HPDE6-E6E7 (cell line): ENCODE data around the gene CUX1.
"Not testable (repeated sequence)": the region's sequence is repeated elsewhere in the genome, so short reads cannot be mapped to it uniquely, and the experiment has no call there.

Experiments used
- DNase-seq: peaks from one replicate; pipeline ENCODE4 v3.0.0; 2011; ENCODE audit warnings: missing footprints; ENCODE audit errors: extremely low spot score

Gene CUX1

DNA sequence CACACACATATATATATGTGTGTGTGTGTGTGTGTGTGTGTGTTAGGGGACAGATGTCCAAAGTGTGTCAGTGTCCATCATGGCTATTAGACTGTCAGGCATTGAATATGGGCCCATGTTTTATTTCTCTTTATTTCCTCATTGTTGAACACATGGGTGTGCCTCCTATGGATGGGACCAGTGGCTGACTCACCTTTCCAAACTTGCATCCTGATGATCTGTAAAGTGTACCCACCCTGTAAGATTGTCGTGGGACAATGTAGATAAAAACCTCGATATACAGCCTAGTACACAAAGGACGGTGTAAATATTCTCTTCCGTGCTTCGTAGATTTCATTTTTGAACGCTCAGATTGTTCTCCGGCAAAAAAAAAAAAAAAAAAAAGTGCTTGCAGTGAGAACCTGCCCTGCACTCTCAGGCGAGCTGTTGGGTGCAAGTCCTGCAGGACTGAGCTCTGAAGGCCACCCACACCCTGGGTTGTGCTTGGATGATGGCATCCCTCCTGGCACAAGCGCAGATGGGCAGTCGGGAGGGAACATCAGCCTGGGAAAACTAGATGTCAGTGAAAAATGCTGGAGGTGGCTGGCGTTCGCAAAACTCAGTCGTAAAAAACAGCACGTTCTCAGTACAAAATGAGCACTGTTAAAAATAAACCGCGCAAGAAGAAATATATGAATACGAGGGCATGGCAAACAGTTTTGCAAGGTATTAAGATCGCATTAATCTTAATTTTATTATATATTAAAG, 166.9 kb downstream of the CUX1 start:
- no peak for DNase-seq

DNA sequence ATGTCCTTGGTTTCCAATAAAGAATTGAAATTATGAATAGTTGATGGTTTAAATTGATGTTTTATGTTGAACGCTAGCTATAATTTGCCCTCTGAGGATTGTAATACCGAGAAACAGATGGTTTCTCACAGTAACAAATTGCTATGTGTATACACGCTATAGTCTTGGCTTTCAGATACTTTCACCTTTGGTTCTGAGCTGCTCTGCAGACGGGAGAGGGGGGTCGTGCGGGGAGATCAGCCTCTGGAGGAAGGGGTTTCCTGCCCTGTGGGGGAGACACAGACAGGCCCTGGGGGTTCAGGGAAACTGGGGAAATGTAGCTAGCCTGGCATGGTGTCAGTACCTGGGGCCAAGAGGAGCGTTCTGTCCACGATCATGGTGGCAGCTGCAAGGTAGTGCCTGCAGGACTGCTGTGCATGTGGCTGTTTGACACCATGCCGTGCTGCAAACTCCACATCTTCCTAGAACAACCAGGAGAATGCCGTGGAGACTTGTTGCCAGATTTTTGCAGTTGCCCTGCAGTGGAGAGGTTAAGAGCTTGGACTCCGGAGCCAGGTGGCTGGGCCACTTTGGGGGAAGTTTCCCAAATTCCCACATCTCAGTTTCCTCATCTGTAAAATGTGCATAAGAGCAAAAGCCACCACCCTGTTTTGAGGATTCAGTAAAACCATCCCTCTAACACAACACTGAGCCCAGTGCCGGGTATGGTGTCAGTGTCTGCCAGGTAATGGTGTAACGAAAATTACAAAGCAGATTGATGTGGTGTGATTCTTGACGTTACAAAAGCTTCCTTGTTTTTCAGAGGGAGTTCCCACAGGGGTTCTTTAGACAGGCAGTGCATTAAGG, 167.9 kb downstream of the CUX1 start:
- DNase-seq: no peak

DNA sequence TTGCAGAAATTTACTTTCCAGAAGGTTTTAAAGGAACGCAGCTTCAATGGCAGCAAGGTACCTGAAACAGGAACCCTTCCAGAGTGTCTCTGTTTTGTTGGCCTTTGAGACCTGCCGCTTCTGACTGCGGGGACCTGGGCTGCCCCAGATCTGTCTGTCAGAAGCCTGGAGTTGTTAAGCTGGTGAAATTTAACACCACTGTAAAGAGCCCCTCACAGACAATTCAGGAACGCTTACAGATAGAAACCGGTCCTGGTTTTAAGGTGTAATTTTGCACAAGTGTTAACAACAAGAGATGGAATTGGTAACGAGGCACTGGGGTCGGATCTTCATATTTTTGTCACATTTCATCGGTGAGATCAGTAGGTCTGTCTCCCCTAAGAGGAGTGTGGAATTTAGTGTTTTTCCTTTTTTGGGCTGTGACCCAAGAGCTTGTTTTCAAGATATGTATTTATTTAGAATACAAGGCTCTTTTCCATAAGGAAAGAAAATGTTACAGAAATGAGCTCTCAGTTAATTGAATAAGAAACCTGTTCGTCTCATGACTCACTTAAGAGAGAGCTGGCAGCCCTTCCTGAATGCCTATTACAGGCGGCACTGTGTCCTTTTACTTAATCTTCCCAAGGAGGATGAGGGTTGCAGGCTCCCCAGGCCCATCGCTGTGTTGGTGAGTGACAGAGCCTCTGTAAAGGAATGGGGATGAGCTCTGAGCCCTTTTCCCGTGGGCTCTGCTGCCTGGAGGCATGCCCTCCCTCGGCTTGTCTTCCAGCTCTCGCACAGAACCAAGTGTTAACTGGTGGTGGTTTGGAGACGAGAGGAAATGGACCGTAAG, 168.7 kb downstream of the CUX1 start:
- peak; percentile 20 for DNase-seq

DNA sequence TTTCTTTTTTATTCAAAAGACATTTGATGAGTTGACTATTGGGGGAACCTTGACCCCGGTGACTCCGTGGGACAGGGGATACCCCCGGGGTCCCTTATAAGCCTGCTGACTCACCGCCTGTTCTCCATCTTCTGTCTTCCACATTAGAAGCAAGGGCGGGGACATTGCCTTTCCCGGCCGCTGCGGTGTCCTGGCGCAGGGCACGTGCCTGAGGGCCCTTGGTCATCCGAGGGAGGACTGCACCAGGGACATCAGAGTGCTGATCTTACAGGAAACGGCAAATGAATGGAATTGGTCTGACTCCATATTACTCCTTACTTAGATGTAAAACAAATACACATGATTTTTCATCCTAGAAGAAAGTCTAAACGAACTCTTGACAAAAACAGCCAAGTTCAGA, 170.1 kb downstream of the CUX1 start:
- DNase-seq: no peak

DNA sequence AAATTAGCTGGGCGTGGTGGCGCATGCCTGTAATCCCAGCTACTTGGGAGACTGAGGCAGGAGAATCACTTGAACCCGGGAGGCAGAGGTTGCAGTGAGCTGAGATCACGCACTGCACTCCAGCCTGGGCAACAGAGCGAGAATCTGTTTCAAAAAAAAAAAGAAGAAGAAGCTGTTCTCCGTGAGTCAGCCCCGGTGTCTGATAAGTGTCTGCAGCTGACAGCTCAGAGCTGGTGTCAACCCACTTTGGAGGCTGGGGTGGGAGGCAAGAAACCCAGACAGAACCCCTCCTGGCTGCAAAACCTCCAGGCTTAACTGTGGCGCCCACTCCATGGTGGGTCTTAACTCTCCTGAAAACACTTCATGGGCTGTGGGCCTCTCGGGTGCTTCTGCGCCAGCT, 170.6 kb downstream of the CUX1 start:
- not testable (repeated sequence) for DNase-seq

DNA sequence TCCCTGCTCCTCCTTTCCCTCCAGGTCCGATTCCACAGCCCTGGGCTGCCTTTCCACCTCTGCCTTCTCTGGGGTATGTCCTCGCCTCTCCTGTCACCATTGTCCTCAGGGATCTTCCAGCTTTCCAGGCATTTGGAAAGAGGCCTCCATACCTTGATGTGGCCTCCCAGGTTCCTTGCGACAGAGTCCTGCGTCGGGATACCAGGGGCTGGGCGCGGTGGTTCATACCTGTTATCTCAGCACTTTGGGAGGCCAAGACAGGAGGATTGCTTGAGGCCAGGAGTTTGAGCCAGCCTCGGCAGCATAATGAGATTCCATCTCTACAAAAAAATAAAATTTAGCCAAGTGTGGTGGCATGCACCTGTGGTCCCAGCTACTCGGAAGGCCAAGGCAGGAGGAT, 171.1 kb downstream of the CUX1 start:
- no peak for DNase-seq

DNA sequence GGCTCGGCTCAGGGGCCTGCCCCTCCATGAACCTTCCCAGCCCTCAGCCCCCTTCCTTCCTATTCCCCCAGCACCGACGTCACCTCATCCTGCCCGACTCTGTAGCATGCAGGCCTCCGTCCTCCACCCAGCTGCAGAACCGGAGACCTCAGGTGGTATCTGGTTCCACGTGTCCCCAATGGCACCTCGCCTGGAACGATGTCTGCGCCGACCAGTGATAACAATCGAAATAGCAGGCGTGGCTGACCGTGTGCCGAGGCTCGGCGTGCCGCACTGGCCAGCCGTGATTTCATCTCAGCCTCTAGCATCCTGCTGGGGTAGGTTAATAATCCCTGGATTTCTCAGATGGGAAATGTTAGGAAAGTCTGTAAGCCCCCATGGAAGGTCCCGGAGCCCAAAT, 171.7 kb downstream of the CUX1 start:
- no peak for DNase-seq

DNA sequence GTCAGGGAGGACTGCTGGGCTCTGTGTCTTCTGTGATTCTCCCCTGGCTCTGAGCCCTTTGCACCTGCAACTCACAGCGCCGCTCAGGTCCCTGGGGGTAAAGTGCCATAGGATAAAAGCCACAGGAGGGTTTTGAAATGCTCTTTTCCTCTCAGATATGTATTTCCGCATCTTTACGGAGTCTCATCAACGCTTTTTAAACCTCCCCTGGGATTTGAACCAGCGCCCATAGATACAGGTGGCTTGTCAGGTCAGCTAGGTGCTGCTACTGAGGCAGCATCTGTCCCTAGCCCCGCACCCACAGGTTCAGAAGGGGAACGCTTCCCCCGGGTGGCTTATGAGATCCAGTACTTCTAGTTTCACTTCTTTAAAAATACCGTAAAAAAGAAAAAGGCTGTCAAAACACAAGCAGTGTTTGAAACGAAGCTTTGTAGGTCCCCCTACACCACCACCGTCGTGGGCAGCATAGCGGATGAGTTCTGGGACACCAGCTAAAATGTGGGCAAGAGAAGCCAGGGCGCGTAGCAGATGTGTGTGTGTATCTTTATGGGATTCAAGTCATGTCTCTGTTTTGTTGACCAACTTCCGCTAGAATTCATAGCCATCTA, 173.5 kb downstream of the CUX1 start:
- DNase-seq: no peak

DNA sequence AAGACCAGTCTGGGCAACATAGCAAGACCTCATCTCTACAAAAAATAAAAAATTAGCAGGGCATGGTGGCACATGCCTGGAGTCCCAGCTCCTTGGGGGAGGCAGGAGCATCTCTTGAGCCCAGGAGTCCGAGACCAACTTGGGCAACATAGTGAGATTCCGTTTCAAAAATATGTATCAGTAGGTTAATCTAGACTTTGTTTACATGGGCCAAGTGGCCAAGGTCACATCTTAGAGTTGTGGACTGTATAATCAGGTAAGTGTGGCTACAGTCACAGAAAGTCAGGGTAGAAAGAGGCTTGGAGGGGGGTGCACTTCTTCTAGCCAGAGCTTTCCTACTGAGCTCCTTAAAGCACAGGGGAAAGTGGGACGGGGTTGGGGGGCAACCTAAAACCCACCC, 174.4 kb downstream of the CUX1 start:
- DNase-seq: no peak

DNA sequence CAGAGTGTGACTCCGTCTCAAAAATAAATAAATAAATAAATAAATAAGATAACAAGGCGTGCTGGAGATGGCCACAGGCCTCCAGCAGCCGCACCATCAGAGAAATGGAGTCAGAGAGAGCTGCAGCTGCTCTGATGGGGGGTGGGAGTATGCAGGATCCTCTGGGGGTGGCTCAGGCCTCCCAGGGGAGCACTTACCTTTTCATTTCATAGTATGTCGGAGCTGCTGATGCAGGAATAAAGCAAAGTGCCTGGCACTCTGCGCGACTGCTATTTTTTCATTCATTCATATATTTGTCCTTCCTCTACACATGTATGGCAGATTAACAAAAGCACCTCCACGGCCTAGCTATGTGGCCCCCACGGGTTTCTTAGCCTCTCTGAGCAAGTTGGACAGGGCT, 175.9 kb downstream of the CUX1 start:
- no peak for DNase-seq

DNA sequence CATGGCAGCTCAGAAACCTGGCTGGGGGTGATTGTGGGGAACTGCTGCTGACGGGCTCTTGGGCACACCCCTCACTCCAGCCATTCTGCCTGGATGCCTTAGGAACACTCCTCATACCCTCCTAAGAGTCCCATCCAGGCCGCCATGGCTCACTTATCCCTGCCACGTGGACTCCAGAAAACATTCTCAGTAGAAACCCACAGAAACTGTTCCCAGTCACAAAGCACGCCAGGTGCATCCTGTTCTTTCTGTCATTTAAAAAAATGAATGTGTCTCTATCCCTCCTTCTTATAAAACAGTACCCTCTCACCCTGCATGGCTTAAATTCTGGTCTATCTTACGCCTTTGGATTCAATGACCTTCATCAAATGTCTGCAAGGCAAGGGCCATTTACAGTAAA, 177.7 kb downstream of the CUX1 start:
- DNase-seq: no peak

DNA sequence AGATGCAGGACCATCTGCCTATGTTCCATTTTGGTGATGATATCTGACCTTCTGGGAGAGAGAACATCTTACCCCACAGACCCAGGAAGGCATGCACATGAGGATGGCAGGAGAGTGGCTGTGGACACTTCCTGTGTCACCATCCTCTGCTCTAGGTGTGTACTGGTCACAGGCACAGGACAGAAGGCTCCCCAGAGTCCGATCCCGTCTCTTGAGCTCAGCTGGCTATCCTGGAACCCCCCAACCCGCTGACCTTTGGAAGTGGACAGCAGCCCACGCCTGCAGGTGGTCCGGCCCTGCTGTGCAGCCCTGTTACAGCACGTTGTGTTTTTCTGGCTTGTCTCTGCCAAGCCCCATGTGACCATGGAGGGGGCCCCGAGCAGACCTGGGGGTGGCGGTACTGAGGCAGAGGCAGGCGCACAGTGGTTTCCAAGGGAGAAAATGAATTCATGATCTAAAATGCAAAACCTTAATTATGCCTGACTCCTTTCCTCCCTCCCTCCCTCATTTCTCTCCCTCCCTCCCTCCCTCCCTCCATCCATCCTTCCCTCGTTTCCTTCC, 178.8 kb downstream of the CUX1 start:
- no peak for DNase-seq

DNA sequence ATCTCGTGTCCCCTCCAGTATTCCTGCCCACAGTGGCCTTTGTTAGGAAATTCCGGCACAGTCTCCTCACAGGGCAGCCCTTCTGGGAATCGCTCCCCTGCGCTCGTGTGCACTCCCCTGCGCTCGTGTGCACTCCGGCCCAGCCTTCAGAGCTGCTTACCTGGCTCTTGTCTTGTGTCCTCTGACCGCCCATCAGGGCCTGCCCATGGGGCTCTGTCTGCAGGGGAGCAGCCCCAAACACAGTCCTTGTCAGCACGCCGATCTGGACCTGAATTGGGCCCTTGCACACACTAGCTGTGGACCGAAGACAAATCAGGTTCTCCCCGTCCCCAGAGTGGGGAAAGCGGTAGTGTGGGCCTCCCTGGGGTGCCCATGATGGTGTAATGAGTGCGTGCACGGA, 179.4 kb downstream of the CUX1 start:
- no peak for DNase-seq

DNA sequence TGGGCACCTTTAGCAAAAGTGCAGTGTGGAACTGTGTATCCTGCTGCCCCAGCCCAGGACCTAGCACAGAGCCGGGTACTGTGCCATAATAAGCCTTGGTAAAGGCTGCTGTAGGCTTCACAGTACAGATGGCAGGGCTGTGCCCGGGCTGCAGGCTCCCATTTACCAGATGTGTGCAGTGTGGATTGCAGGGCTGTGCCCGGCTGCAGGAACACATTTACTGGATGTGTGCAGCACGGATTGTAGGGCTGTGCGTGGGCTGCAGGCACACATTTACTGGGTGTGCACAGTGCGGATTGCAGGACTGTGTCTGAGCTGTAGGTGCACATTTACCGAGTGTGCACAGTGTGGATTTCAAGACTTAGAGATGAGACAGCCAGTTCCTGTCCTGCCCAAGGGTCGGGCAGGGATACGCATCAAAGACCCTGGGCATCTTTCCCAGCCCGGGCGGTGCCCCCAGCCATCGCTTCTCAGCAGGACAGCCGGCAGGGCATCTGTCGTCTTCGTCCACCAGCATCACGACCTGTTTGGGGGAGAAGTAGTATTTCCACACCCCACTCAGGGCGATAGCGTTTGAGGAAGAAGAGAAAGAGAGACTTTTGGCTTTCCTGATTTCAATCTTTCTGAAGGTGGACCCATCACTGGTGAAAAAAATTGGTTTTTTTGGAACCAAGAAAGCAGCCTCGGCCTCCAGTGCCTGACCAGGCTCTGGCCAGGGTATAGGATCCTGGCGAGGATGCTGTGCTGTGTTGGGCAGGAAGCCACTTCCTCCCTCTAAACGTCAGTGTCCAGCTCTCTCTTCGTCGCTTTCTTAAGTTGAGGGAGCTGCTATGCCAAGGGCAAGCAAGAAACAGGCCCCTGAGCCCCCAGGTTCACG, 180.8 kb downstream of the CUX1 start:
- DNase-seq: no peak

DNA sequence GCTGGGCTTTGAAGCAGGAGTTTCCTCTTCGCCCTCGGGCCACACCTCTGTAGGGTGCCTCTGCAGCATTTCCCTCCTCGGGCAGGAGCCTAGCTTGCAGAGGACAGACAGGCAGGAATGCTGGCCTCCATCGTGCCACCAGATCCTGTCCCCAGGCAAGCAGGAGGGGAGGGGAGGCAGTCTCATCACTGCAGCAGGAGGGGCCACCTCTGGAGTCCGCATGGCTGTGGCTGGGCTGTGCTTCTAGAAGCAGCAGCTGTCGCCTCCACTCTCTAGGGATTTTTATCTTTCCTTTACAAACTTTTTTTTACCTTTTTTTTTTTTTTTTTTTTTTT, 181.4 kb downstream of the CUX1 start:
- DNase-seq: no peak

DNA sequence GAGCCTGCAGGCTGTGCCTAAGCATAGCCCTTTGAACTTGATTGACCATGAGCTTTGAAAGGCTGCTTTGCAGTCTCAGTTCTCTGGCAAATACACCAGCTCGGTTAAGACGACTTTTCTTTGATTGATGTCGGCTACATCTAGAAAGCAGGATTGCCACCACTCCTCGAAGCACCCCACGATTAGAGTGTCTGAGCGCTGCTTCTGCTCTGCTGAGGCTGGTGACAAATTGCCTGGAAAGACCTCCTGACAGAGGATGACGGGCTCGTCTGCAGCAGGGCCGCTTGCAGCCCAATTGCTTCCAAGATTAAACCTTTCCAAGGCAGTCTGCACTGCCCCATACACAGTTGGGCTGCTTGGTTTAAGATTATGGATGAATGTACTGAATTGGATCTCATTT, 182.0 kb downstream of the CUX1 start:
- DNase-seq: no peak

DNA sequence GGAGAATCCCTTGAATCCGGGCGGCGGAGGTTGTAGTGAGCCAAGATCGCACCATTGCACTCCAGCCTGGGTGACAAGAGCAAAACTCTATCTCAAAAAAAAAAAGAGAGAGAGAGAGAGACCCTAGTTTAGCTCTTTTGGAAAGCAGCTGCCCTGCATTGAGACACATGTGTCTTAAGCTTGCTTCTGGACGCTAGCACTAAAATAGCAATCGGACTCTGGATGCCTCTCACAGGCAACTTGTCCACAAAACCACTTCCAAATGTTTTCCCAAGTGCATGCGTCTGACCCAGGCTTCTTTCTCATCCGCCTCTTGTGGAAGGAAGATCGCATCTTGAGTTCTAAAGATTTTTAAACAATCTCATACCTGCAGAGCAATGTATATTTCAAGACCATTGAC, 182.7 kb downstream of the CUX1 start:
- no peak for DNase-seq

DNA sequence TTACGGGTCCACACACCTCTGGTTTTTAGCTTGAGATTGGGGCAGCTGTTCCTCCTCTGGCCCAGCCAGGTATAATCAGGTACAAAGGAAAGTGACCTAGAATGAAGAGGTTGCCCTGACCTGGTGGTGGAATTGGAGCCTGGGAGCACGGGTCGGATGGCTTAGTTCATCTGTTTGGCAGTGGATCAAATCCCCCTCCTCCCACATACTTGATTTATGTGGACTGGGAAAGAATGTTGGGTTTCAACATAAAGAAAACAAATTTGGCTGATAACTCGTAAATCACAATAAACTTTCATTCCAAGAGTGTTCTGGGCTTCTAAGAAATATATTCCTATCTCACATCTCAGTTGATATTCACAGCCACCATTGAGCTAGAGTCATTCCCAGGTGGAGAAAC, 186.8 kb downstream of the CUX1 start:
- no peak for DNase-seq

DNA sequence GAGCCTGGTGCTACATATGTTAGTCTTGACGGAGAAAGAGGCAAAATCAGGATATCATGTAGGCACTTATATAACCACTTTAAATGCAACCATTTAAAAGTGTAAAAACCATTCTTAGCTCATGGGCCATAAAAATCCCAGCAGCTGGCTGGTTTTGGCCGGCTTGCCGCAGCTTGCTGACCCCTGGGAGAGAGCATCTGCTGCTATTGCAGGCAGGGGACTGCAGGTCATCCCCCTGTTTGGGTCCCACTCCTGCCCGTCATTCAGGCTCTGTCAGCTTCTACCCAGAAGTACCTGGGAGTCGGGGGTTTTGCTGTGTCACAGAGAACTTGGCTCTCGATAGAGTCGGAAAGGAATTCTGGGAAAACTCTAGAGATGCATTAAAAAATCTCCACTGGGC, 187.4 kb downstream of the CUX1 start:
- no peak for DNase-seq

DNA sequence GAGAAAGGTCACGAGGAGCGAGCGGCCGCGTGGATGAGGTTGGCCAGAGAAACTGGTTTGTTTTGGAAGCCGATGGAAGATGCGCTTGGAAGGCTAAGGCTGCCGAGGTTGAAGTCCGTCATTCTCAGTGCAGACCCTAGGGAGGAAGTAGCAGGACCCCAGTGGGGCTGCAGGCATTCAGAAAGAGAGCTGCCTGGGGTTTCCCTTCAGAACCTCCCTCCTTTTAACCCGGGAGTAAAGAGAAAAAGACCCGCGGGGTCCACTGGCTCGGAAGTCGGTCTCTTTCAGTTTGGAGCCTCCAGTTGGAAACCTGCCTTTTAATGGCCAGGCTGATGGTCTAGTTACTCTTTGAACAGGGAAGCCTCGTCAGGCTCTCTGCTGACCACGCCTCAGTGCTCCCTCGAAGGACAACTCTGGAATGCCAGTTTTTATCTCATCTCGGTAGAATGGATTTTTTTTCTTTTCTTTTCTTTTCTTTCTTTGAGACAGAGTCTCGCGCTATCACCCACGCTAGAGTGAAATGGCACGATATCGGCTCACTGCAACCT, 188.6 kb downstream of the CUX1 start:
- no peak for DNase-seq

DNA sequence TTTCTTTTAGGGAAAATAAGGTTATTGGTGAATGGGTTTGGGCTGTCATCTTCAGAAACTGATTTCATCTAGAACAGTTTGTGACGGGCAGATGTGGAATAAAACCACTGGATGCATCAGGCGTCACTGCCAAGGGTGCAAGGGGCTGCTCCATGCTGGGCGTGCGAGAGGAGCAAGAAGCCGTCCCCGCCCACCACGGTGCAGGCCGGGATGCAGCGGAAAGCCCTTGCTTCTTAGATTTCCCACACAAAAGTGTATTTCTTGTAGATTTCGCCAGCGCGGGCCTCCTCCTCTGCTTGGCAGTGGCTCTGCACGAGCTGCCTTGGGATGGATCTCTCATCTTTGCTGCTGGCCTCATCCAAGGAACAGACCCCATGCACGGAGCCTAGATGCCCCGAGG, 189.3 kb downstream of the CUX1 start:
- no peak for DNase-seq
